ENCODE measurements around the gene TMIGD1.

Gene TMIGD1

DNA sequence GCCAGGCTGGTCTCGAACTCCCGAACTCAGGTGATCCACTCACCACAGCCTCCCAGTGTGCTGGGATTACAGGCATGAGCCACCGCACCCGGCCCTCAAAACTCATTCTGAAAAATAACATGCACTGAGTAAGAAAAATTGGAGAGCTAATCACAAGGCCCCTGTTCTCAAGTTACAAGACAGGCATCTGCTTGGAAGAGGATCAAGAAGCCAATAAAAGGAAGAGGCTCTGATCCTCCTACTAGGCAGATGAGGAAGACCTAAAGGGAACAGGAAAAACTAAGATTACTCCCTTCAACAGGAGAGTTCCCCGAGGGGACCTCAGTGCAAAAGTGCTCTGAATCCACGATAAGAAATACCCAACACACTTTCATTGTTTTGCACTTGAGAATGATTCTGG is 60.5 kb downstream of the TMIGD1 start:
- no peak for DNase-seq
- no peak overlapping the region for H2AFZ ChIP-seq (ENCODE audit: low read length)

DNA sequence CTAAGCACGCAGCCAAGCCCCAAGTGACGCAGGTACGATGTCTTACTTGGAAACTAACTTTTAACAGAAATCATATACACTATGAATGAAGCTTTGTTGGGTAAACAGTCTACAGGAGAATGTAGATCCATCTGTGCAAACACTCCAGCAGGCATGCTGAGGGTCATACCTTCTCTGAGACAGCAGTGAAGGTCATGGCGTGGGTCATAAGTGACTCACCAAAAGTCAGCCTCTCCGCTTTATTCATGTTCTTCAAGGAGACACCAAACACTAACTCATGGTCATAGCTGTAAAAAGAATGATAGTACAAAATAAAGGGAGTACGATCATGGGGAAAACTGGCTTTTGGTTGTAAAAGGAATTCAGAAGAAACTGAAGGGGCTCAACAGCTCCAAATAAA is 62.8 kb downstream of the TMIGD1 start:
- Histone ChIP-seq H3K27me3 (replicated peaks; ENCODE audit: insufficient read depth, low read length) (no peaks in the 10 kb centered on the region), H2AFZ (ENCODE audit: low read length) (no peak overlapping the region), H4K20me1 (ENCODE audit: insufficient read depth, low read length) (no peaks in the 10 kb centered on the region), H3K4me3 (ENCODE audit: low read length) (no peak overlapping the region), H3K27ac (ENCODE audit: low read length) (no peak overlapping the region), H3K9ac (ENCODE audit: low read length) (no peak overlapping the region), H3K9me2 (replicated peaks; ENCODE audit: insufficient read depth, low read length) (no peaks in the 10 kb centered on the region), H3K4me1 (ENCODE audit: low read length) (no peaks in the 10 kb centered on the region), H3F3A (ENCODE audit: insufficient read depth, low read length) (no peaks in the 10 kb centered on the region), H3K9me3 (replicated peaks; ENCODE audit: insufficient read depth, low read length) (no peaks in the 10 kb centered on the region), H3K79me2 (ENCODE audit: low read length) (no peaks in the 10 kb centered on the region), H3K4me2 (ENCODE audit: low read depth, low read length) (no peak overlapping the region), H3K36me3 (replicated peaks; ENCODE audit: insufficient read depth, low read length) (peaks cover 6% of the 10 kb centered on the region)
- TF ChIP-seq EZH2 (optimal IDR thresholded peaks at IDR 0.05; ENCODE audit: low read depth, low read length) (no peak), EZH2phosphoT487 (IDR thresholded peaks at IDR 0.05; ENCODE audit: low read length) (no peak)
- TF ChIP-seq, protein P1, sequence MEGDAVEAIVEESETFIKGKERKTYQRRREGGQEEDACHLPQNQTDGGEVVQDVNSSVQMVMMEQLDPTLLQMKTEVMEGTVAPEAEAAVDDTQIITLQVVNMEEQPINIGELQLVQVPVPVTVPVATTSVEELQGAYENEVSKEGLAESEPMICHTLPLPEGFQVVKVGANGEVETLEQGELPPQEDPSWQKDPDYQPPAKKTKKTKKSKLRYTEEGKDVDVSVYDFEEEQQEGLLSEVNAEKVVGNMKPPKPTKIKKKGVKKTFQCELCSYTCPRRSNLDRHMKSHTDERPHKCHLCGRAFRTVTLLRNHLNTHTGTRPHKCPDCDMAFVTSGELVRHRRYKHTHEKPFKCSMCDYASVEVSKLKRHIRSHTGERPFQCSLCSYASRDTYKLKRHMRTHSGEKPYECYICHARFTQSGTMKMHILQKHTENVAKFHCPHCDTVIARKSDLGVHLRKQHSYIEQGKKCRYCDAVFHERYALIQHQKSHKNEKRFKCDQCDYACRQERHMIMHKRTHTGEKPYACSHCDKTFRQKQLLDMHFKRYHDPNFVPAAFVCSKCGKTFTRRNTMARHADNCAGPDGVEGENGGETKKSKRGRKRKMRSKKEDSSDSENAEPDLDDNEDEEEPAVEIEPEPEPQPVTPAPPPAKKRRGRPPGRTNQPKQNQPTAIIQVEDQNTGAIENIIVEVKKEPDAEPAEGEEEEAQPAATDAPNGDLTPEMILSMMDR (IDR thresholded peaks at IDR 0.05; ENCODE audit: low read length): no peak
- DNase-seq: no peak

More for the DNA sequence above, 60.5 kb downstream of the TMIGD1 start:
- no peak overlapping the region for H3K4me3 ChIP-seq (ENCODE audit: low read length)
- H3F3A ChIP-seq (ENCODE audit: insufficient read depth, low read length): no peaks in the 10 kb centered on the region
- no peak overlapping the region for H3K4me2 ChIP-seq (ENCODE audit: low read depth, low read length)
- H3K9me2 ChIP-seq (replicated peaks; ENCODE audit: insufficient read depth, low read length): no peaks in the 10 kb centered on the region
- peaks cover 6% of the 10 kb centered on the region for H3K36me3 ChIP-seq (replicated peaks; ENCODE audit: insufficient read depth, low read length)
- no peak overlapping the region for H3K9ac ChIP-seq (ENCODE audit: low read length)
- H4K20me1 ChIP-seq (ENCODE audit: insufficient read depth, low read length): no peaks in the 10 kb centered on the region
- TF ChIP-seq EZH2 (optimal IDR thresholded peaks at IDR 0.05; ENCODE audit: low read depth, low read length): no peak
- TF ChIP-seq EZH2phosphoT487 (IDR thresholded peaks at IDR 0.05; ENCODE audit: low read length): no peak
- TF ChIP-seq, protein P1 (IDR thresholded peaks at IDR 0.05; ENCODE audit: low read length): no peak
- no peaks in the 10 kb centered on the region for H3K79me2 ChIP-seq (ENCODE audit: low read length)
- no peaks in the 10 kb centered on the region for H3K27me3 ChIP-seq (replicated peaks; ENCODE audit: insufficient read depth, low read length)
- H3K9me3 ChIP-seq (replicated peaks; ENCODE audit: insufficient read depth, low read length): no peaks in the 10 kb centered on the region
- H3K4me1 ChIP-seq (ENCODE audit: low read length): no peaks in the 10 kb centered on the region
- no peak overlapping the region for H3K27ac ChIP-seq (ENCODE audit: low read length)

DNA sequence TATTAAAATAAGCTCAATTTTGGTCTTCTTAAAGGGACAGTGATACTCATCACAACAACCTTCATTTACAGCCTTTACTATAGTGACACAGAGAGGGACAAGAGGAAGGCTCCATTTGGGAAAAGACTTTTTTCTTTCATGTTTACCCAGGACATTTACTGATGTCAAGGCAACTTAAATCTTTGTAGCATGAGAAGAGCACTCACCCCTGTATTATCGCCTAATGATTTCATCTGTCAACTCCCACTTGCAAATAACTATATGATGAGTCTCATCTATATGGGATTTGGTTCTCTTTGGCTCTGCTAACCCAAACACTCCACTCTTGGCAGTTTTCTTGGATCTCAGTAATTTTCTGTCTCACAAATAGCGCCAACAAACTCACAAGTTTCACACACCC is 66.2 kb downstream of the TMIGD1 start:
- no peak overlapping the region for H3K4me2 ChIP-seq (ENCODE audit: low read depth, low read length)
- H3K9ac ChIP-seq (ENCODE audit: low read length): no peak overlapping the region
- no peak overlapping the region for H3K27ac ChIP-seq (ENCODE audit: low read length)
- no peaks in the 10 kb centered on the region for H3F3A ChIP-seq (ENCODE audit: insufficient read depth, low read length)
- H3K4me3 ChIP-seq (ENCODE audit: low read length): no peak overlapping the region
- no peaks in the 10 kb centered on the region for H3K27me3 ChIP-seq (replicated peaks; ENCODE audit: insufficient read depth, low read length)
- H3K9me2 ChIP-seq (replicated peaks; ENCODE audit: insufficient read depth, low read length): no peaks in the 10 kb centered on the region
- peaks cover 6% of the 10 kb centered on the region for H3K36me3 ChIP-seq (replicated peaks; ENCODE audit: insufficient read depth, low read length)
- no peaks in the 10 kb centered on the region for H3K79me2 ChIP-seq (ENCODE audit: low read length)
- H3K9me3 ChIP-seq (replicated peaks; ENCODE audit: insufficient read depth, low read length): no peaks in the 10 kb centered on the region
- H3K4me1 ChIP-seq (ENCODE audit: low read length): no peaks in the 10 kb centered on the region
- TF ChIP-seq EZH2 (optimal IDR thresholded peaks at IDR 0.05; ENCODE audit: low read depth, low read length) (no peak), EZH2phosphoT487 (IDR thresholded peaks at IDR 0.05; ENCODE audit: low read length) (no peak)
- TF ChIP-seq, protein P1 (IDR thresholded peaks at IDR 0.05; ENCODE audit: low read length): no peak
- DNase-seq: no peak
- no peaks in the 10 kb centered on the region for H4K20me1 ChIP-seq (ENCODE audit: insufficient read depth, low read length)
- H2AFZ ChIP-seq (ENCODE audit: low read length): no peak overlapping the region
